Inflammatory macrophage (primary cell): ENCODE measurements around the gene PLXNA4.

Source experiments
- DNase-seq, 2 donors: peaks; one replicate each; pipeline ENCODE4 v3.0.0-alpha.2; 2020 to 2022

PLXNA4 gene

GRCh38 chr7:132533916-132534315 is 42.4 kb downstream of the PLXNA4 start:
- peak; percentile 1 to 29 for DNase-seq

DNA sequence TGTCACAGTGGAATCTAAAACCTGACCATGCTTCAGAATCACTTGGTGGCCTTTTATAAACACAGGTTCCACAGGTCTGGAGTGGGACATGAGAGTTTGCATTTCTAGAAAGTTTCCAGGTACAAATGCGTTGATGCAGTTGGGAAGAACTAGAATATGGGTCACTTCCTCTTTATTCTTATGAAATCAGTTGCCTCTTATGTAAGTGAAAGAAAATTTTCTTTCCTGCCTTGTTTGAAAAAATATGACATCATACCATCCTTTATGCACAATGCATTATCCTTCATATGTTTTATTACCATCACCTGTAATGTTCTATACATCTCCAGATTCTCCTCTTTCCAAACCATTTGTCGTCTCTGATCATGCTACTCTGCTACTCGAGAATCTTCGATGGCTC is 44.0 kb downstream of the PLXNA4 start:
- DNase-seq, result peak; percentile 6 to 71

GRCh38 chr7:132531562-132531961 is 44.7 kb downstream of the PLXNA4 start:
- no peak for DNase-seq

DNA sequence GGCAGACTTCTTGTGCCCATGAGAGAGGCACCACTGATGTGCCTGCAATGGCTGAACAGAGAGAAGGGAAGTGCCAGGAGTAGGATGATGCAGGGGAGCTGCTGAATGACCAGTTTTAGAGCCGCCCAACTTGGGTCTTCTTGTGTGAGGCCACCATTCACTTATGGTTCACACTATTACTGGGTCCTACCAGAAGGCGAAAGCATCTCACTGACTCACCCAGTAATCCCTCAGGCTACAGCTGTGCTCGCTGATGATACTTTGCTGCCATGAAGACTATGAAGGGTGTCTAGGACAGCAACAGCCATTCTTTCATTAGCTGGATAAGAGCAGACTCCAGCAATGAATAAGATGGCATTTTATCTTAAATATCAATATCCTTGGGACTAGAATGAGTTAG is 47.6 kb downstream of the PLXNA4 start:
- DNase-seq, result no peak

DNA sequence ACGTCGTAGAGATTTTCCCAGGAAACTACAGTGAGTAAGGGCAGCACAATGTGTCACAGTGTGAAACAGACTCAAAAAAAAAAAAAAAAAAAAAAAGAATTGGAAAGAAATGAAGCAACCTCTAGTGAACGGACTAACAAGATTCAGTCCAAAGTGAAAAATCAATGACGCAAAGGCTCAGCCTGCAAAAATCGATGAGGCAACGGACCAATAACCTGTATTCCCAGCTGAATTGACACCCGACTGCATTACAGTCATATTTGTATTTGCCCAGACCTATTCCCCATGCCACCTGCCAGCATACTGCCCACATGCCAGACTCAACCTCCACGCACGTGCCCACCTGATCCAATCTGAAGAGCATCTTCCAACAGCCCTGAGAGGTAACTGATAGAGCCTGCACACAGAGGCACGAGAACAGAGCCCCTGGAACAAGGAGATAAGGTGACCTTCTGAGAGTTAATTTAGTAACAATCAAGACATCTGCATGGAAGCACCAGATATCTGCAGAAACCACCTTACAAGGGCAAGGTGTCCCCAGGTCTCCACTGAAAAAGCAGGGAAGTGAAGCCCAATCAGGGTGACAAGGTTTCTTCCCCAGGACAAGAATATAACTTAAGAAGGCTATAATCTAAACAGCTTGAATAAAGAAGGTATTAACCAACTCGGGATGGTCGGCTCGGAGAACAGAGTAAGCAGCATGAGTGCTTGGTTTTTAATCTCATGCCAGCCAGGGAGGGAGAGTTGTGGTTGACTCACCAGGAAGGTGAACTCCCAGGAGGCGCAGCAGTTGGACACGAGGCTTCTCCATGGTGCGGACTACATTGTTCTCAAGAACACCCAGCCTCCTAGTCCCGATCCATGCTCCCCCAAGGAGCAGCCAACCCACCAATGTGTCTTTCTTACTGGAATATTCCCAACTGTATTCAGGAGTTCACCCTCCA is 48.5 kb downstream of the PLXNA4 start:
- no peak for DNase-seq

DNA sequence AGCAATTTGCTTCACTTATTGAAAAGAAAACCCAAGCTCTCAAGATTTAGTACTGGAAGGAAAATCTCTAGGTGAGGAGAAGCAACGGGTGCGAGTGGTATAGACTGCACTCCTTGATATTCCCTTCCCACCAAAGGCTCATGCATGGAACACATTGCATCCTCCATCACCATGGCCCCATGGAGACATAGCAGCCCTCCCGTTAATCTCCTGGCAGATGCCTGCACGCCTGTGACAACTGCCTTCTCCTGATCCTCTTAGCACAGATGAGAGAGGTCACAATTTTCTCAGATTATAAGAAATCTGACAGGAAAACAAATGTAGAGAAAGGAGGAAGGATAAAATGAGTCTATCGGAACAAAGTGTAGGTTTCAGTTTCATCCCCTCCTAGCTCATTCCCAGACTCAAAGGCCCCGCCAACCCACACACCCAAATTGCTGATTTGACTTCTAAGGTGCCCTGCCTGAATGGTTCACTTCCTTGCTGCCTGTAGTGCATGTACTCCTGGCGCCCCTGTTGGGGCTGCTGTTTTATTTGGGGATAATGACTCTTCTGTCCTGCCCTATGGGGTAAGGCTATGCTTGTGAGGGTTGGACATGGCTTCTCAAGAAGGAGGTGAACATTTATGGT is 50.0 kb downstream of the PLXNA4 start:
- no peak for DNase-seq

DNA sequence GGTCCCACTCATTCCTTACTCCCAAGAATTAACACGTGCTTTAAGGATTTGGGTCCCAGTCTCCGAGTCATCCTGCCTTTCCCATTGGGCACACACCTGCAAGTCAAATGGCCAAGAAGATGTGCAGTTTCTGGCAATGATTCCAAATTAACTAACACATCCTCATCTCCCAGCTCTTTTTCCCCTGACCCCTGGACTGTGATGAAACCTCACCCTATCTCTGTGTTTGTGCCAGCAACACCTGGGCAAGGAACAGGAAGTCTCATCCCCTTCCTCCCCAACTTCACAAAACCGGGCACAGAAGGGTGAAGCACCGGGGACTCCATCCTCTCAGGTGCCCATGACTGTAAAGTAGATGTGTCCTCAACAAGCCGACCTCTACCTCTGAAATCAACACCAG is 54.8 kb downstream of the PLXNA4 start:
- DNase-seq, result no peak

DNA sequence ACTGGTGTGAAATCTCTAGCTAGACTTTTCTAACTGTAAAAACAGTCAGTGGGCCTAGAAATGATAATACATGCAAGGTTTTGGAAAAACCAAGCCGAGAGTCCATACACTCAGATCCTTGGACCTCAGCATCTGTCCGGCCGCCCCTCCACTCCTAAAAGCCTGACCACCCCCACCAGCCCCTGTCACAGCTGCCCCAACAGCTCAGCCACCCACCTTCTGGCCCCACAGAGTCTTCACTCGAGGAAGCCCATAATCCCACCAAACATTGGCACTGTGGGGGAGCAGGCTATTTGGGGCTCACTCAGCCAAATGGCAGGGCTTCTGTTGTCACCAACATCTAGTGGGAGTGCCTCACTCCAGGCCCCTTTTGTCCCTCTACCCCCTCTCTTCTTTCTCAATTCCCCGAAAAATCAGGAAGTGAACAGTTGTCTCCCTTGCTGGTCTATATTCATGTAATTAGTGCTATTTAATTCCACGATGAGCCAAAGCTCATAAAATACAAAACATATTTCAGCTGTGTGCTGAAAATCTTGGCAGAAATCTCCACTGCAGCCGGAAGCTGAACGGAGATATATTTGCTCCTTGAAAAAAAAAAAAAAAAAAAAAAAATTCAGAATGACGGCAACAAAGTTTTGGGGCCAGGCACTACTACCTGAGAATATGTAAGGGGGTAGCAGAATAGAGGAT is 55.5 kb downstream of the PLXNA4 start:
- DNase-seq, result peak in 1 of 2 donors; percentile 9

GRCh38 chr7:132519936-132520335 is 56.3 kb downstream of the PLXNA4 start:
- DNase-seq, result peak; percentile 53 to 61

DNA sequence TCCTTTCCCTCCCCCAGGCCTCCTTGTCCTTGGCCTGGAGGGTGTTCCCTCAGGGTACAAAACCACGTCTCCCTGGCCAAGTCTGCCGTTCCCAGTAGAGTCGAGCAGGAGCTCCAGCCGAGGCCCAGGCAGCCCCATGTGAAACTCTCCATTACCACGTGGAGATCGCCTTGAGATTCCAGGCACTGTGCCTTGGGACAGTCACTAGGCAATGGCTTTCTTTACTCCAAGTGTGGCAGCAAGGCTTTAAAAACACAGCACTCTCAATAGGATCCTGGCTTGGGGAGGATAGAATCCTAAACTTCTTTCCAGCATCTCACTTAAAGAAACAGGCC is 57.5 kb downstream of the PLXNA4 start:
- no peak for DNase-seq

DNA sequence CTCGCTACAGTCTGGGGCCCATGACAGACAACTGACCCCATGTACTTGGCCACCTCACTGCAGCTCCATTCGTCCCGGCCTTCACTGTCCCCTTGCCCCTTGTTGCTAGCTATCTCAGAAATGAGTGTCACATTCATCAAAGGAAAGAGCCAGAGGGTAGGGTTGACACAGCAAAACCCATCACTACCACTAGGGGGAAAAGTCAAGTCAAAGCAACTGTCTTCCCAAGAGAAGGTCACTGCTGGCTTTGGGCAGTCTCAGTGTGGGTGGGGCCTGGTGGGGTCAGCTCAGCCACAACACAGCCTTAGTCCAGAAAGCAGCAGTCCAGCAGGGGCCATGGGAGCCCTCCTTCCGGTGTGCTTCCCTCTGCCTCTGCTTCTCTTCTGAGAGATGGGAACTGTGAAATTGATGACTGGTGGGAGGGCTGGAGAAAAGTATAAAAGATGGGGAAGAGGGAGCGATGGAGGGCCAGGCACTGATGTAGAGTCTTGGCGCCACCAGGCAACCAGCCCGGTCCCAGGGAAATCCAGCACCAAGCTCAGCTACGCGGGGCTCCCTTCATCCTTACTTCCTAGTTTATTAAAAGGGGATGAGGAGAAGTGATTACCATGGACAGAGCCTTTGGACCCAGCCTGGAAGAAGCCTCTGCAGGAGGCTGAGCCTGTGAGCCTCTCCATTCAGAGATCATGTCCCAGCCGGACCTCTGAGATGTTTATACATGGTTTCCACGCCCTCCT is 58.0 kb downstream of the PLXNA4 start:
- DNase-seq, result peak; percentile 33 to 39

DNA sequence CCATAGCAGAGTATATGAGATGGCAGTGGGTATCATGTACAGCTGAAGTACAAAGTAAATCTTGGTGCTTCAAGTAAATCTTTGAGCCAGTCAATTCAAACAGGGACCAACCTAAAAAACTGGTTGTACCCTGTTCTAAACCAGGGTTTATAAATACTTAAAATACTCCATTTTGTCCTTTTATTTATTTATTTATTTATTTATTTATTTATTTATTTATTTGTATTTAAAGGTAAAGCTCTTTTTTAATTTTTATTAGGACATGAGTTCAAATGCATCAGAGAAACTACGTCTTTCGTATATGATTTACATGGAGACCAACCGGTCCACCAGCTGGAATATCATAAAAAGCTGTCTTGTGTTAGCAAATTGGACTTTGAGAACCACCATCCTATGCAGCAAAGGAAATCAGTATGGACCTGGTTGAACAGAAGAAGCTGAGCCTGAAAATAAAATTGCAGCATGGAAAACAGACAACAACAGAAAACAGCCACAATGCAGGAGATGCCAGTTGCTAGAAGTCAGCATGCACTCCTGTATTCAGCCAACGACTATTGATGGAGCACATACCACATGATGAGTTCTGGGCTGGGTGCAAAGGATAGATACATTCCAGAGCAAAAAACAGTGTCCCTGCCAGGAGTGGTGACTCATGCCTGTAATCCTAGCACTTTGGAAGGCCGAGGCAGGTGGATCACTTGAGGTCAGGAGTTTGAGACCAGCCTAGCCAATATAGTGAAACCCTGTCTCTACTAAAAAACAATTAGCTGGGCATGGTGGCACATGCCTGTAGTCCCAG is 60.0 kb downstream of the PLXNA4 start:
- DNase-seq, result no peak

- DNase-seq, result no peak
These were observed 61.1 kb downstream of the PLXNA4 start for GRCh38 chr7:132515181-132515580.

GRCh38 chr7:132514430-132514829 is 61.8 kb downstream of the PLXNA4 start:
- DNase-seq, result no peak

GRCh38 chr7:132511921-132512320 is 64.3 kb downstream of the PLXNA4 start:
- DNase-seq, result no peak

DNA sequence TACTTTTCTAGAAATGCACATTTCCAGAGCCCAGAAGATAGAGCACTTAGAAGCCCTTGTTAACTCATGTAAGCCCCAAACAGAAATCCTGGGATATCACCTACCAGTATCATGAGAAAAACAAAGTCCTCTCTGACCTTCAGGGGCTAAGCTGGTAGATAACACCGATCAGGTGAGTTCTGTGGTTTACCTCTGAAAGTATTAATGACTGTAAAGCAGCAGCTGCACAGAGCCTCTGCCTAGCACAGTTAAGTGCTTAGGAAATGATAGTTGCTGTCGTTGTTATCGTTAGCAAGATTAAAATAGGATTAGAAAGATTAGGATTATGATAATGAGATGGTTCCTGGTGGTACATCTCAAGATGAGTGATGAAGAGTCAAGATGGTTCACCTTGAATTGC is 64.9 kb downstream of the PLXNA4 start:
- DNase-seq, result no peak

GRCh38 chr7:132509643-132510042 is 66.6 kb downstream of the PLXNA4 start:
- no peak for DNase-seq

DNA sequence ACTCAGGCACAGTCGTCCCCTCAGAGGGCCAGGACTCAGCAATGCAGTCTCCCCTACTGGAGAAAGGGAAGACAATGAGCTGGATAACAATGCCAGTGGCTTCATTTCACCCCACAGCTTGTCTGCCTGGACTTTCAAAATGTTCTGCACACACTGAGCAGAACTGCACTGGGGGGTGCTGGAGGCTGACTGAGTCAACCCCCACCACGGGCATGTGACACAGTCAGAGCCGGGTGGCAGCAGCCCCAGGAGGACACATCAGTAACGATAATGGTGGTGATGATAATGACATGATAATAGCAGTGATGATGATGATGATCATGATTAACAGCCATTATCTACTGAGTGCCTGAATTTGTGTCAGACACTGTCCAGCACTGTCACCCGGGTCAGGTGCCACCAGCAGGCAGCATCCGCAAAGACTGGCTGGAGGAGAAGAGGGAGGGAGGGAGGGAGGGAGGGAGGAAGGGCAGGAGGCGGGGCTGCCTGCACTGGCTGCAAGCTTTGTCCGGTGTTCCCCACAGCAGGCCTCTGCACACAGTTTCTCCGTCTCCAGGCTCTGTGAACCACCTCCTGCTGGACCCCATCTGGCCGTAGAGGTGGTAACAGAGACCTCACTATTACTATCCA is 67.4 kb downstream of the PLXNA4 start:
- no peak for DNase-seq

DNA sequence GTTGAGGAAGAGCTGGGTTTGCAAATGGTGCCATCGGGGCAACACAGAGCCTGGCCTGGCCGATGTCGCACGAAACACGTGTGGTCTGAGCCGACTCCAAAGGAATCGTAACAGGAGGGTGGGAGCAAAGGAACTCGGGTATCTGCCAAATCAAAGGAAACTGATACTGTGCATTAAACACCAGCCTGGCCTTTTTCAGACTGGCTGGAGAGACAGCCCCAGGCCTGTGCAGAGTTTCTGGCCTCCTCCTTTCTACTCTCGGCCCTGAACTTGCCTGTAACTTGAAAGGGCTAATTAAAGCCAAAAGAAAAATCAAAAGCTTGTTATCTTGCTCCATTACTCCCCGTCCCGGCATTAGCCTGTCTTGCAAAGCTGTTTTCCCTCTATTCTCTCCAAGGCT is 71.4 kb downstream of the PLXNA4 start:
- DNase-seq, result no peak

GRCh38 chr7:132504071-132504470 is 72.2 kb downstream of the PLXNA4 start:
- no peak for DNase-seq

GRCh38 chr7:132503415-132503814 is 72.9 kb downstream of the PLXNA4 start:
- no peak for DNase-seq

DNA sequence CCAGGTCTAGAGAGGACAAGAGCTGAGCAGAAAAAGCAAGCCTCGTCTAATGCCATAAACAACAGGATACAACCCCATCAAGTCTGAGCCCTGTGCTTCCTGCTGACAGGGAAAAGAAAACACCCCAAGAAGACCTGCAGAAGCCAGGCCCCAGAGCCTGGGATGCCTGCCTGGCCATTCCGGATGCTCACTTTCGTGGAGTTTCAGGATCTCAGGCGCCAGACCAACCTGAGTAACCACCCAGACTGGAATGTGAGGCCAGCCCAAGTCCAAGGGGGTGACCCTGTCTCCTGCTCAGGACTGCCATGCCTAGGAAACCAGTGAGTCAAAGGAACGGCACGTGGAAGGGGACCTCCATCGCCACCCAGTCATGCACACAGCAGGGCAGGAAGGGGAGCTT is 74.3 kb downstream of the PLXNA4 start:
- DNase-seq, result no peak
